Vagina (tissue), 2 donors: Measurements from ENCODE around the gene TMEM141.

Experiments
- POLR2A ChIP-seq, 2 donors: fragments of 450-650 bp; IDR thresholded peaks; one replicate each; pipeline ENCODE4 v1.6.1; 2017; ENCODE audit warnings: antibody characterized with exemption in 2 of 2, mild to moderate bottlenecking in 2 of 2, moderate library complexity in 2 of 2
- POLR2AphosphoS5 ChIP-seq, 2 donors: sonication (generic); formaldehyde crosslinking; IDR thresholded peaks; one replicate each; pipeline ENCODE4 v1.9.0; 2017; ENCODE audit warnings: antibody characterized with exemption in 2 of 2, mild to moderate bottlenecking in 2 of 2, low read depth in 1 of 2; ENCODE audit not compliant: insufficient read depth in 1 of 2
- TF ChIP-seq, protein P1 (sequence below), 3 experiments: fragments of 450-650 bp in 2 of 3; fragments of 200-600 bp in 1 of 3; sonication (generic) in 1 of 3; IDR thresholded peaks; one replicate each; pipeline ENCODE4 v1.5.1; 2017 to 2019; ENCODE audit warnings: antibody characterized with exemption in 3 of 3, mild to moderate bottlenecking in 2 of 3, moderate library complexity in 2 of 3

DNA sequence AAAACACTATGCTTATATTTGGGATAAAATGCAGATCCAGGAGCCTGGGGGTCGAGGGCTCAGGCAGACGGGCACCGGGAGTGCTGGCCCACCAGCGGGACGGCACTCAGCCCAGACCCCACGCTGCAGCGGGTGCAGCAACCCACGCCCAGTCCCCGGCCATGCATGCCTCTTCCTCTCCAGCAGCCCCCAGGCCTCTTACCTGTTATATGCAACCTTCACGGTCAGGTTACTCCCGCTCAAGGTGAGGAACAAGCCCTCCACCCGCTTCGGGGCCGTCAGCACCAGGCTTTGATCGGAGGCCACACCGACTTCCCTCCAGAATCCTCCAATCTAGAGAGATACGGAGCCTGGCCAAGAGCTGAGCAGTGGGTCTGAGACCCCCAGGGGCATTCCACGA, 34.3 kb upstream of the TMEM141 start:
- TF ChIP-seq, protein P1, sequence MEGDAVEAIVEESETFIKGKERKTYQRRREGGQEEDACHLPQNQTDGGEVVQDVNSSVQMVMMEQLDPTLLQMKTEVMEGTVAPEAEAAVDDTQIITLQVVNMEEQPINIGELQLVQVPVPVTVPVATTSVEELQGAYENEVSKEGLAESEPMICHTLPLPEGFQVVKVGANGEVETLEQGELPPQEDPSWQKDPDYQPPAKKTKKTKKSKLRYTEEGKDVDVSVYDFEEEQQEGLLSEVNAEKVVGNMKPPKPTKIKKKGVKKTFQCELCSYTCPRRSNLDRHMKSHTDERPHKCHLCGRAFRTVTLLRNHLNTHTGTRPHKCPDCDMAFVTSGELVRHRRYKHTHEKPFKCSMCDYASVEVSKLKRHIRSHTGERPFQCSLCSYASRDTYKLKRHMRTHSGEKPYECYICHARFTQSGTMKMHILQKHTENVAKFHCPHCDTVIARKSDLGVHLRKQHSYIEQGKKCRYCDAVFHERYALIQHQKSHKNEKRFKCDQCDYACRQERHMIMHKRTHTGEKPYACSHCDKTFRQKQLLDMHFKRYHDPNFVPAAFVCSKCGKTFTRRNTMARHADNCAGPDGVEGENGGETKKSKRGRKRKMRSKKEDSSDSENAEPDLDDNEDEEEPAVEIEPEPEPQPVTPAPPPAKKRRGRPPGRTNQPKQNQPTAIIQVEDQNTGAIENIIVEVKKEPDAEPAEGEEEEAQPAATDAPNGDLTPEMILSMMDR (IDR thresholded peaks at IDR 0.05), result no peak
- TF ChIP-seq POLR2AphosphoS5 (IDR thresholded peaks at IDR 0.05; ENCODE audit: insufficient read depth in 1 of 2, low read depth in 1 of 2) (no peak), POLR2A (IDR thresholded peaks at IDR 0.05) (no peak)
